PC-3 (cell line): ENCODE measurements around the gene STIMATE.

Source experiments
- CTCF ChIP-seq: fragments of 300-600 bp; sonication (generic); conservative IDR thresholded peaks from 2 replicates; pipeline ENCODE4 v1.5.1; 2017; ENCODE audit warnings: antibody characterized with exemption, low read depth, mild to moderate bottlenecking, low read length
- EZH2 ChIP-seq: fragments of 300-600 bp; sonication (generic); IDR thresholded peaks from one replicate; pipeline ENCODE4 v1.6.1; 2017; ENCODE audit warnings: antibody characterized with exemption, mild to moderate bottlenecking, low read length; ENCODE audit not compliant: unreplicated experiment
- EZH2phosphoT487 ChIP-seq: fragments of 300-600 bp; sonication (generic); IDR thresholded peaks from 2 replicates; pipeline ENCODE4 v1.6.1; 2018; ENCODE audit warnings: mild to moderate bottlenecking, antibody characterized with exemption, low read length, borderline replicate concordance

GRCh38 chr3:52793702-52794611 lies 103.4 kb downstream of the STIMATE start:
- TF ChIP-seq EZH2 (no peak), CTCF (no peak), EZH2phosphoT487 (no peak)
